ENCODE measurements around the gene LGALS7B. TPM values are rescaled to one million over a fixed set of nuclear protein-coding genes. Genes with fewer than 3 reads are reported as not detected.

Gene LGALS7B
- total RNA-seq, 6 experiments from 2014 or later: not detected

GRCh38 chr19:38840583-38840968 is 51.6 kb downstream of the LGALS7B start:
- Mint-ChIP-seq H3K9me3 (no peaks in the 10 kb centered on the region), H3K27ac (peak overlapping the region; percentile 75), H3K36me3 (ENCODE audit: low read depth) (peaks cover 83% of the 10 kb centered on the region), H3K27me3 (ENCODE audit: insufficient read depth) (peaks cover 25% of the 10 kb centered on the region), H3K4me1 (ENCODE audit: low read depth) (peaks cover 82% of the 10 kb centered on the region), H3K4me3 (0 out of 2 replicates have a peak overlapping the region, but pooled peaks have one; percentile 17)
- no peak for TF ChIP-seq CTCF (IDR thresholded peaks at IDR 0.05)
- DNase-seq: no peak

Other genes starting within 250 kb of the LGALS7B start
- gene MAP4K1, start 171.2 kb upstream of the LGALS7B start, total RNA-seq (2021; fragmentation: NEBNext Ultra II Directional; extraction: Animal tissue kit (Norgen Biotek cat#: 25700)): under 1 TPM in 3 of 6 experiments, not detected in 3; 0.27 to 0.74 (median 0.28) TPM
- gene EIF3K, start 170.0 kb upstream of the LGALS7B start, total RNA-seq (2021; fragmentation: NEBNext Ultra II Directional; extraction: Animal tissue kit (Norgen Biotek cat#: 25700)): 100 to 1,000 TPM; 227 to 241 (median 238) TPM
- gene ACTN4, start 141.6 kb upstream of the LGALS7B start, total RNA-seq (2021; fragmentation: NEBNext Ultra II Directional; extraction: Animal tissue kit (Norgen Biotek cat#: 25700)): 1,000 to 10,000 TPM in 5 of 6 experiments, 100 to 1,000 TPM in 1; 972 to 1,299 (median 1,250) TPM
- under 1 TPM; 0.09 to 0.45 (median 0.19) TPM for gene CAPN12, start 44.7 kb upstream of the LGALS7B start, total RNA-seq (2021; fragmentation: NEBNext Ultra II Directional; extraction: Animal tissue kit (Norgen Biotek cat#: 25700))
- gene LGALS7, start 15.7 kb upstream of the LGALS7B start, total RNA-seq (2021; fragmentation: NEBNext Ultra II Directional; extraction: Animal tissue kit (Norgen Biotek cat#: 25700)): not detected
- gene LGALS4, start 23.7 kb downstream of the LGALS7B start, total RNA-seq (2021; fragmentation: NEBNext Ultra II Directional; extraction: Animal tissue kit (Norgen Biotek cat#: 25700)): under 1 TPM in 1 of 6 experiments, not detected in 5; 0.43 TPM
- 10 to 100 TPM; 35.5 to 48.5 (median 45.6) TPM for gene ECH1, start 42.6 kb downstream of the LGALS7B start, total RNA-seq (2021; fragmentation: NEBNext Ultra II Directional; extraction: Animal tissue kit (Norgen Biotek cat#: 25700))
- gene HNRNPL, start 60.8 kb downstream of the LGALS7B start, total RNA-seq (2021; fragmentation: NEBNext Ultra II Directional; extraction: Animal tissue kit (Norgen Biotek cat#: 25700)): 100 to 1,000 TPM; 337 to 467 (median 441) TPM
- gene RINL, start 89.1 kb downstream of the LGALS7B start, total RNA-seq (2021; fragmentation: NEBNext Ultra II Directional; extraction: Animal tissue kit (Norgen Biotek cat#: 25700)): 1 to 10 TPM in 5 of 6 experiments, under 1 TPM in 1; 0.69 to 3.5 (median 1.7) TPM
- 10 to 100 TPM; 34.9 to 36.4 (median 35.6) TPM for gene SIRT2, start 110.4 kb downstream of the LGALS7B start, total RNA-seq (2021; fragmentation: NEBNext Ultra II Directional; extraction: Animal tissue kit (Norgen Biotek cat#: 25700))
- gene NFKBIB, start 110.8 kb downstream of the LGALS7B start, total RNA-seq (2021; fragmentation: NEBNext Ultra II Directional; extraction: Animal tissue kit (Norgen Biotek cat#: 25700)): 10 to 100 TPM; 21.8 to 23.4 (median 22.9) TPM
- under 1 TPM in 1 of 6 experiments, not detected in 5; 0.16 TPM for gene CCER2, start 123.0 kb downstream of the LGALS7B start, total RNA-seq (2021; fragmentation: NEBNext Ultra II Directional; extraction: Animal tissue kit (Norgen Biotek cat#: 25700))
- 10 to 100 TPM; 18.7 to 25.1 (median 22.7) TPM for gene SARS2, start 141.6 kb downstream of the LGALS7B start, total RNA-seq (2021; fragmentation: NEBNext Ultra II Directional; extraction: Animal tissue kit (Norgen Biotek cat#: 25700))
- gene MRPS12, start 141.7 kb downstream of the LGALS7B start, total RNA-seq (2021; fragmentation: NEBNext Ultra II Directional; extraction: Animal tissue kit (Norgen Biotek cat#: 25700)): 10 to 100 TPM; 58.3 to 75.0 (median 62.2) TPM
- gene FBXO17, start 186.5 kb downstream of the LGALS7B start, total RNA-seq (2021; fragmentation: NEBNext Ultra II Directional; extraction: Animal tissue kit (Norgen Biotek cat#: 25700)): 10 to 100 TPM; 17.5 to 21.5 (median 18.7) TPM
- gene FBXO27, start 243.3 kb downstream of the LGALS7B start, total RNA-seq (2021; fragmentation: NEBNext Ultra II Directional; extraction: Animal tissue kit (Norgen Biotek cat#: 25700)): 1 to 10 TPM in 3 of 6 experiments, under 1 TPM in 3; 0.47 to 2.2 (median 0.90) TPM